IMR-90 (cell line): ENCODE measurements around the gene RAB28. TPM values are rescaled to one million over a fixed set of nuclear protein-coding genes. Genes with fewer than 3 reads are reported as not detected.

Source experiments
- ATAC-seq: fragments of 200-7000 bp; cut with Tn5 transposase; 2 replicates; pipeline ENCODE4 v1.9.1; 2020; ENCODE audit warnings: low read depth, mild to moderate bottlenecking, moderate library complexity
- BruUV-seq: library from RNA; stranded (reverse); fragments of 400-500 nt; replicated peaks from 2 replicates; lab custom pipeline; 2021; lab: Mats Ljungman, UMichigan
- CTCF ChIA-PET: fragments of 300-600 bp; formaldehyde crosslinking; extraction: SDS; loops from one replicate; lab custom pipeline; 2021; ENCODE audit warnings: antibody characterized with exemption; lab: Yijun Ruan, JAX
- POLR2A ChIA-PET: fragments of 300-600 bp; sonication (Branson Sonifier 250); formaldehyde crosslinking; loops from one replicate; lab custom pipeline; 2022; ENCODE audit warnings: antibody characterized with exemption; ENCODE audit not compliant: unreplicated experiment; lab: Charles Lee
- DNase-seq: peaks from one replicate; pipeline ENCODE4 v3.0.0; 2013
- H2AFZ ChIP-seq: replicated peaks from 2 replicates; pipeline ENCODE3; 2013; ENCODE audit warnings: low read length, mild to moderate bottlenecking; ENCODE audit not compliant: poor library complexity
- H2AK5ac ChIP-seq: 2 replicates; pipeline ENCODE4 v1.6.1; 2013; ENCODE audit warnings: low read depth, low read length, inconsistent platforms
- H2AK9ac ChIP-seq: replicated peaks from 2 replicates; pipeline ENCODE3; 2013; ENCODE audit warnings: mild to moderate bottlenecking, low read depth, low read length, moderate library complexity; ENCODE audit not compliant: poor library complexity
- H2BK120ac ChIP-seq: 2 replicates; pipeline ENCODE4 v1.6.1; 2013; ENCODE audit warnings: low read depth, low read length, inconsistent platforms
- H2BK15ac ChIP-seq: 3 replicates; pipeline ENCODE4 v1.6.1; 2013; ENCODE audit warnings: low read depth, low read length, inconsistent platforms
- H2BK20ac ChIP-seq: 2 replicates; pipeline ENCODE4 v1.6.1; 2013; ENCODE audit warnings: low read depth, mild to moderate bottlenecking, inconsistent platforms, low read length, moderate library complexity
- H2BK5ac ChIP-seq: 2 replicates; pipeline ENCODE4 v1.6.1; 2013; ENCODE audit warnings: mild to moderate bottlenecking, low read depth, low read length, inconsistent platforms; ENCODE audit not compliant: poor library complexity, severe bottlenecking
- H3K14ac ChIP-seq: replicated peaks from 2 replicates; pipeline ENCODE4 v1.6.1; 2013; ENCODE audit warnings: low read depth, low read length, inconsistent platforms
- H3K18ac ChIP-seq: 2 replicates; pipeline ENCODE4 v1.6.1; 2013; ENCODE audit warnings: low read depth, low read length, control low read depth
- H3K23ac ChIP-seq: 2 replicates; pipeline ENCODE4 v1.6.1; 2013; ENCODE audit warnings: low read depth, low read length, inconsistent platforms
- H3K27ac ChIP-seq: 2 replicates; pipeline ENCODE4 v1.5.1; 2013; ENCODE audit warnings: mild to moderate bottlenecking, control low read depth, low read length; ENCODE audit not compliant: insufficient read depth
- H3K27me3 ChIP-seq: 2 replicates; pipeline ENCODE4 v1.6.1; 2013; ENCODE audit warnings: low read length; ENCODE audit not compliant: control insufficient read depth, insufficient read depth
- H3K36me3 ChIP-seq: 2 replicates; pipeline ENCODE4 v1.6.1; 2013; ENCODE audit warnings: low read length, mixed read lengths; ENCODE audit not compliant: control insufficient read depth, insufficient read depth
- H3K4ac ChIP-seq: 2 replicates; pipeline ENCODE4 v1.6.1; 2013; ENCODE audit warnings: low read depth, low read length, inconsistent platforms
- H3K4me1 ChIP-seq: 2 replicates; pipeline ENCODE4 v1.6.1; 2013; ENCODE audit warnings: low read length, mixed read lengths; ENCODE audit not compliant: control insufficient read depth, insufficient read depth
- H3K4me2 ChIP-seq: 2 replicates; pipeline ENCODE4 v1.6.1; 2013; ENCODE audit warnings: low read depth, mild to moderate bottlenecking, control low read depth, low read length, moderate library complexity
- H3K4me3 ChIP-seq: 2 replicates; pipeline ENCODE4 v1.5.1; 2013; ENCODE audit warnings: low read depth, mild to moderate bottlenecking, control low read depth, low read length, moderate library complexity; ENCODE audit not compliant: insufficient read depth
- H3K56ac ChIP-seq: 2 replicates; pipeline ENCODE4 v1.6.1; 2013; ENCODE audit warnings: low read length, inconsistent platforms; ENCODE audit not compliant: insufficient read depth; ENCODE audit errors: extremely low read depth
- H3K79me1 ChIP-seq, 2 experiments: 2 replicates each; pipeline ENCODE4 v1.6.1; 2013; ENCODE audit warnings: low read length in 2 of 2, inconsistent platforms in 1 of 2, low read depth in 1 of 2
- H3K9ac ChIP-seq: 2 replicates; pipeline ENCODE4 v1.6.1; 2013; ENCODE audit warnings: low read depth, low read length, control low read depth
- H3K9me1 ChIP-seq: 2 replicates; pipeline ENCODE4 v1.6.1; 2013; ENCODE audit warnings: low read length, inconsistent platforms; ENCODE audit not compliant: insufficient read depth
- H3K9me3 ChIP-seq: 2 replicates; pipeline ENCODE4 v1.6.1; 2013; ENCODE audit warnings: low read length; ENCODE audit not compliant: control insufficient read depth, insufficient read depth
- H4K20me1 ChIP-seq: 2 replicates; pipeline ENCODE4 v1.6.1; 2013; ENCODE audit warnings: low read length, inconsistent platforms; ENCODE audit not compliant: insufficient read depth
- H4K5ac ChIP-seq: 2 replicates; pipeline ENCODE4 v1.6.1; 2013; ENCODE audit warnings: mild to moderate bottlenecking, low read depth, low read length, control low read depth
- H4K8ac ChIP-seq, 2 experiments: 2 replicates each; pipeline ENCODE4 v1.6.1; 2013; ENCODE audit warnings: low read depth in 2 of 2, low read length in 2 of 2, control low read depth in 1 of 2, inconsistent platforms in 1 of 2
- H4K91ac ChIP-seq: 2 replicates; pipeline ENCODE4 v1.6.1; 2013; ENCODE audit warnings: low read depth, low read length, inconsistent platforms; ENCODE audit not compliant: insufficient read depth
- BHLHE40 ChIP-seq: fragments of 150-350 bp; IDR thresholded peaks from 2 replicates; pipeline ENCODE4 v1.6.1; 2016; ENCODE audit warnings: mild to moderate bottlenecking, low read depth, low read length
- CEBPB ChIP-seq: IDR thresholded peaks from 2 replicates; pipeline ENCODE4 v1.6.1; 2012; ENCODE audit warnings: low read depth, low read length, improper control_type of control experiment
- CHD1 ChIP-seq: IDR thresholded peaks from 2 replicates; pipeline ENCODE4 v1.6.1; 2012; ENCODE audit warnings: low read depth, low read length, improper control_type of control experiment
- FOS ChIP-seq: fragments of 150-350 bp; IDR thresholded peaks from 2 replicates; pipeline ENCODE4 v1.6.1; 2016; ENCODE audit warnings: low read depth, low read length
- MAZ ChIP-seq: IDR thresholded peaks from 2 replicates; pipeline ENCODE4 v1.6.1; 2012; ENCODE audit warnings: low read depth, mild to moderate bottlenecking, low read length, improper control_type of control experiment, moderate library complexity, borderline replicate concordance
- MXI1 ChIP-seq: IDR thresholded peaks from 2 replicates; pipeline ENCODE4 v1.6.1; 2012; ENCODE audit warnings: low read depth, mild to moderate bottlenecking, low read length, moderate library complexity, borderline replicate concordance
- NFE2L2 ChIP-seq: fragments of 150-350 bp; IDR thresholded peaks from 2 replicates; pipeline ENCODE4 v1.6.1; 2016; ENCODE audit warnings: low read depth, mild to moderate bottlenecking, low read length
- POLR2A ChIP-seq: IDR thresholded peaks from 2 replicates; pipeline ENCODE4 v1.6.1; 2012; ENCODE audit warnings: mild to moderate bottlenecking, low read depth, low read length
- RAD21 ChIP-seq: IDR thresholded peaks from 2 replicates; pipeline ENCODE4 v1.6.1; 2012; ENCODE audit warnings: low read length, improper control_type of control experiment
- RCOR1 ChIP-seq: IDR thresholded peaks from 2 replicates; pipeline ENCODE4 v1.6.1; 2012; ENCODE audit warnings: mild to moderate bottlenecking, low read length, improper control_type of control experiment; ENCODE audit not compliant: insufficient replicate concordance
- RFX5 ChIP-seq: IDR thresholded peaks from 2 replicates; pipeline ENCODE4 v1.8.0; 2012; ENCODE audit warnings: low read depth, mild to moderate bottlenecking, low read length, moderate library complexity
- SMC3 ChIP-seq: fragments of 150-350 bp; IDR thresholded peaks from 2 replicates; pipeline ENCODE4 v1.6.1; 2016; ENCODE audit warnings: low read depth, mild to moderate bottlenecking, antibody characterized with exemption, low read length, moderate library complexity
- WGBS, 2 experiments: methylation state at CpG; one replicate each; pipeline versions ENCODE4 v1.1.5 to v1.1.7; 2013; ENCODE audit warnings: missing lambda C conversion rate in 2 of 2; ENCODE audit not compliant: insufficient read length in 1 of 2; ENCODE audit errors: extremely low coverage in 2 of 2; 5-methylcytosine and 5-hydroxymethylcytosine counted together
- dilution Hi-C: fragments of 300-500 bp; cut with HindIII; formaldehyde crosslinking; loops from one replicate; pipeline ENCODE4 v1.14.3; 2018; ENCODE audit warnings: low sequenced_read_pairs; ENCODE audit not compliant: unreplicated experiment
- in situ Hi-C: fragments of 300-500 bp; cut with MboI; formaldehyde crosslinking; loops from 3 replicates; pipeline ENCODE4 v1.14.3; 2019; ENCODE audit warnings: low sequenced_read_pairs, inconsistent platforms, mixed read lengths
- intact Hi-C: fragments of 100-400 bp; cut with micrococcal nuclease; formaldehyde crosslinking; loops from 2 replicates; pipeline ENCODE4 v1.10.0; 2022
- polyA plus RNA-seq, 3 experiments: library from polyadenylated mRNA; depleted of rRNA; stranded (reverse); fragments of >200 nt; gene quantifications; 2 replicates each; pipeline ENCODE4 v1.2.3, GENCODE V29; 2012; ENCODE audit warnings: low replicate concordance in 1 of 3
- total RNA-seq: library from RNA; depleted of rRNA; stranded (reverse); fragments of >200 nt; gene quantifications from 2 replicates; pipeline ENCODE4 v1.2.3, GENCODE V29; 2012

The RAB28 gene
- total and polyA plus RNA-seq, 2 of the 4 experiments (the other 2 are of a cell fraction): 7.5 to 10.8 TPM

DNA sequence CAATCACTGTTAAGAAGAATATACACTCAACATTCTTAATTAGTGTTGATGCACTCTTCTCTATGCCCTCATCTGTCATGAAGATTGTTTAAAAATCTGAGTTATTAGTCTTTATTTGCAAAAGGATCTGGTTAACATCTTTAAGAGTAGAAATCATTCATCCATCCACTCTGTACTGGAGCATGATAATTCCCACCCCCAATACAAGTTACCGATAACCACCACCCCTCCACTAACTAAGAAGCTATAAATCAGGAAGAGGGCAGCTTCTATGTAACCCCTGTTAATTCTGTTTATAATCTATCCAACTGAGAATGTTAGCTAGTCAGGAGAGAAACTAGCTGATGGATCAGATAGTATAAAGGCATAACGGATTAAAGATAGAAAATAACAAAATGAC lies 34.5 kb downstream of the RAB28 start:
- dilution Hi-C loops: no loop called here
- TF ChIP-seq FOS (no peak), RAD21 (no peak), MAZ (no peak), POLR2A (no peak), RCOR1 (no peak), BHLHE40 (no peak), RFX5 (no peak), MXI1 (no peak), NFE2L2 (no peak), CEBPB (no peak), CHD1 (no peak), SMC3 (no peak)

More for the DNA sequence above, 34.5 kb downstream of the RAB28 start:
- CTCF ChIA-PET: no interaction called here
- WGBS, 2 experiments: no CpG with 5 or more reads among the region's 2 CpGs
- Histone ChIP-seq H3K4ac (no peak overlapping the region), H3K23ac (no peak overlapping the region), H3K4me3 (no peak overlapping the region), H3K56ac (no peak overlapping the region), H4K8ac (no peak overlapping the region), H3K4me2 (no peak overlapping the region), H2BK15ac (no peak overlapping the region), H3K4me1 (no peaks in the 10 kb centered on the region), H3K27ac (no peak overlapping the region), H3K79me1 (no peaks in the 10 kb centered on the region), H2BK20ac (no peak overlapping the region), H3K27me3 (no peaks in the 10 kb centered on the region), H3K9me1 (no peaks in the 10 kb centered on the region; the same call in 1 of the 2 replicates), H2BK5ac (no peak overlapping the region), H4K91ac (no peak overlapping the region), H4K20me1 (no peaks in the 10 kb centered on the region), H3K14ac (no peak overlapping the region), H3K18ac (no peak overlapping the region), H2BK120ac (no peak overlapping the region), H4K5ac (no peak overlapping the region), H2AK5ac (no peak overlapping the region), H3K9ac (no peak overlapping the region), H3K36me3 (peaks cover 4% of the 10 kb centered on the region; the same call in 1 of the 2 replicates), H3K9me3 (no peaks in the 10 kb centered on the region), H2AK9ac (no peak overlapping the region), H2AFZ (no peak overlapping the region)
- ATAC-seq (no peak), DNase-seq (no peak)
- POLR2A ChIA-PET: no interaction called here
- in situ Hi-C loops (no loop called here), intact Hi-C loops (no loop called here)
- no TSS peak for BruUV-seq
